Smooth muscle cell (in vitro differentiated cells): ENCODE measurements around the gene MTMR11. TPM values are rescaled to one million over a fixed set of nuclear protein-coding genes. Genes with fewer than 3 reads are reported as not detected.

Experiments used
- DNase-seq: peaks from one replicate; lab custom pipeline; 2025; ENCODE audit not compliant: unreplicated experiment; lab: John Stamatoyannopoulos, UW
- H2AFZ ChIP-seq: fragments of 200-600 bp; sonication (generic); 2 replicates; pipeline ENCODE4 v1.6.0; 2016; ENCODE audit warnings: antibody characterized with exemption, low read depth, mild to moderate bottlenecking
- H3F3A ChIP-seq: fragments of 200-600 bp; sonication (generic); 2 replicates; pipeline ENCODE4 v1.6.0; 2017; ENCODE audit warnings: antibody characterized with exemption, low read depth
- H3K27ac ChIP-seq: fragments of 200-600 bp; sonication (generic); 2 replicates; pipeline ENCODE4 v1.5.1; 2016; ENCODE audit warnings: low read depth, mild to moderate bottlenecking
- H3K27me3 ChIP-seq: fragments of 200-600 bp; sonication (generic); 2 replicates; pipeline ENCODE4 v1.6.1; 2016; ENCODE audit warnings: low read depth, mild to moderate bottlenecking
- H3K36me3 ChIP-seq: fragments of 200-600 bp; sonication (generic); 2 replicates; pipeline ENCODE4 v1.5.1; 2016; ENCODE audit warnings: low read depth
- H3K4me1 ChIP-seq: fragments of 200-600 bp; sonication (generic); 2 replicates; pipeline ENCODE4 v1.5.1; 2016; ENCODE audit warnings: low read depth
- H3K4me2 ChIP-seq: fragments of 200-600 bp; sonication (generic); 2 replicates; pipeline ENCODE4 v1.6.0; 2016; ENCODE audit warnings: mild to moderate bottlenecking
- H3K4me3 ChIP-seq: fragments of 200-600 bp; sonication (generic); 2 replicates; pipeline ENCODE4 v1.5.1; 2016; ENCODE audit warnings: mild to moderate bottlenecking
- H3K79me2 ChIP-seq: fragments of 200-600 bp; sonication (generic); 2 replicates; pipeline ENCODE4 v1.6.0; 2016; ENCODE audit warnings: low read depth, mild to moderate bottlenecking
- H3K9ac ChIP-seq: fragments of 200-600 bp; sonication (generic); 2 replicates; pipeline ENCODE4 v1.6.0; 2016; ENCODE audit warnings: low read depth
- H3K9me3 ChIP-seq: fragments of 200-600 bp; sonication (generic); replicated peaks from 2 replicates; pipeline ENCODE4 v1.5.1; 2016; ENCODE audit warnings: low read depth
- H4K20me1 ChIP-seq: fragments of 200-600 bp; sonication (generic); 2 replicates; pipeline ENCODE4 v1.6.0; 2016; ENCODE audit warnings: low read depth
- CTCF ChIP-seq: fragments of 200-600 bp; sonication (generic); IDR thresholded peaks from 2 replicates; pipeline ENCODE4 v1.5.1; 2017; ENCODE audit warnings: borderline replicate concordance, mild to moderate bottlenecking, antibody characterized with exemption; ENCODE audit not compliant: insufficient read depth, poor library complexity, severe bottlenecking
- WGBS: methylation state at CpG from one replicate; pipeline ENCODE4 v1.1.7; 2016; ENCODE audit warnings: low lambda C conversion rate; 5-methylcytosine and 5-hydroxymethylcytosine counted together
- polyA plus RNA-seq: library from polyadenylated mRNA; unstranded; fragments of >200 nt; fragmentation: Nextera tagmentation; extraction: Ambion mirVana; gene quantifications from 2 replicates; pipeline ENCODE4 v1.2.1, GENCODE V29; 2016
- total RNA-seq: library from RNA; depleted of rRNA; stranded (reverse); fragments of >200 nt; gene quantifications from 2 replicates; pipeline ENCODE4 v1.2.3, GENCODE V29; 2014

The MTMR11 gene
- total and polyA plus RNA-seq, 2 experiments from 2014 or later: 17.2 to 19.4 TPM

GRCh38 chr1:149916898-149917252 lies 19.8 kb downstream of the MTMR11 start:
- no peak for TF ChIP-seq CTCF
- Histone ChIP-seq H2AFZ (peak overlapping the region; percentile 82), H3K27me3 (no peaks in the 10 kb centered on the region), H3K36me3 (no peaks in the 10 kb centered on the region), H3F3A (no peaks in the 10 kb centered on the region), H3K4me3 (peak overlapping the region; percentile 89), H3K9ac (no peak overlapping the region), H4K20me1 (no peaks in the 10 kb centered on the region), H3K79me2 (peaks cover 8% of the 10 kb centered on the region), H3K9me3 (no peaks in the 10 kb centered on the region), H3K4me1 (peaks cover 12% of the 10 kb centered on the region), H3K4me2 (peak overlapping the region; percentile 99), H3K27ac (no peak overlapping the region)
- DNase-seq: no peak
- WGBS: 8% methylated on average over 5 of the region's 10 CpGs

GRCh38 chr1:149916193-149916897 lies 20.3 kb downstream of the MTMR11 start:
- no peak for TF ChIP-seq CTCF
- H4K20me1 ChIP-seq: no peaks in the 10 kb centered on the region
- peaks cover 8% of the 10 kb centered on the region for H3K79me2 ChIP-seq
- no peak overlapping the region for H3K9ac ChIP-seq
- H3K9me3 ChIP-seq: no peaks in the 10 kb centered on the region
- H3K27me3 ChIP-seq: no peaks in the 10 kb centered on the region
- no peak overlapping the region for H3K27ac ChIP-seq
- H3K4me2 ChIP-seq: peak overlapping the region; percentile 99
- no peak for DNase-seq
- peak overlapping the region; percentile 89 for H3K4me3 ChIP-seq
- WGBS: 13% methylated on average over 8 of the region's 9 CpGs
- no peaks in the 10 kb centered on the region for H3K36me3 ChIP-seq
- H2AFZ ChIP-seq: peak overlapping the region; percentile 82
- no peaks in the 10 kb centered on the region for H3F3A ChIP-seq
- peaks cover 12% of the 10 kb centered on the region for H3K4me1 ChIP-seq

GRCh38 chr1:149915429-149916192 lies 21.1 kb downstream of the MTMR11 start:
- no peak overlapping the region for H3K27ac ChIP-seq
- H2AFZ ChIP-seq: no peak overlapping the region
- TF ChIP-seq CTCF: no peak
- H3K27me3 ChIP-seq: no peaks in the 10 kb centered on the region
- no peak overlapping the region for H3K4me3 ChIP-seq
- no peak for DNase-seq
- H4K20me1 ChIP-seq: no peaks in the 10 kb centered on the region
- H3K9ac ChIP-seq: no peak overlapping the region
- no peaks in the 10 kb centered on the region for H3F3A ChIP-seq
- H3K79me2 ChIP-seq: peaks cover 8% of the 10 kb centered on the region
- peak overlapping the region; percentile 99 for H3K4me2 ChIP-seq
- H3K4me1 ChIP-seq: peaks cover 12% of the 10 kb centered on the region
- WGBS: 83% methylated on average over 11 of the region's 11 CpGs
- no peaks in the 10 kb centered on the region for H3K36me3 ChIP-seq
- no peaks in the 10 kb centered on the region for H3K9me3 ChIP-seq
